HG02610 (cell line): ENCODE data around the gene MACF1.
"Not testable (repeated sequence)": the region's sequence is repeated elsewhere in the genome, so short reads cannot be mapped to it uniquely, and the experiment has no call there.

Experiments used
- ATAC-seq: cut with Tn5 transposase; IDR thresholded peaks from one replicate; pipeline ENCODE4 v1.9.1; 2021; ENCODE audit warnings: mild to moderate bottlenecking, moderate library complexity; ENCODE audit not compliant: unreplicated experiment

MACF1 gene

GRCh38 chr1:39526466-39527189, 322.1 kb downstream of the MACF1 start:
- ATAC-seq: no peak

GRCh38 chr1:39527190-39527579, 322.7 kb downstream of the MACF1 start:
- not testable (repeated sequence) for ATAC-seq

GRCh38 chr1:39528082-39528481, 323.6 kb downstream of the MACF1 start:
- no peak for ATAC-seq

GRCh38 chr1:39529901-39530535, 325.5 kb downstream of the MACF1 start:
- no peak for ATAC-seq

GRCh38 chr1:39531526-39531925, 327.0 kb downstream of the MACF1 start:
- ATAC-seq: no peak

- no peak for ATAC-seq
Observed at GRCh38 chr1:39533442-39533841, 328.9 kb downstream of the MACF1 start.
